ENCODE measurements around the gene PCDHA6. TPM values are rescaled to one million over a fixed set of nuclear protein-coding genes. Genes with fewer than 3 reads are reported as not detected.
"Not testable (repeated sequence)": the region's sequence is repeated elsewhere in the genome, so short reads cannot be mapped to it uniquely, and the experiment has no call there.

Gene PCDHA6
- total and polyA plus RNA-seq, 2 experiments from 2014 or later, result 0.22 TPM; not detected in 1

DNA sequence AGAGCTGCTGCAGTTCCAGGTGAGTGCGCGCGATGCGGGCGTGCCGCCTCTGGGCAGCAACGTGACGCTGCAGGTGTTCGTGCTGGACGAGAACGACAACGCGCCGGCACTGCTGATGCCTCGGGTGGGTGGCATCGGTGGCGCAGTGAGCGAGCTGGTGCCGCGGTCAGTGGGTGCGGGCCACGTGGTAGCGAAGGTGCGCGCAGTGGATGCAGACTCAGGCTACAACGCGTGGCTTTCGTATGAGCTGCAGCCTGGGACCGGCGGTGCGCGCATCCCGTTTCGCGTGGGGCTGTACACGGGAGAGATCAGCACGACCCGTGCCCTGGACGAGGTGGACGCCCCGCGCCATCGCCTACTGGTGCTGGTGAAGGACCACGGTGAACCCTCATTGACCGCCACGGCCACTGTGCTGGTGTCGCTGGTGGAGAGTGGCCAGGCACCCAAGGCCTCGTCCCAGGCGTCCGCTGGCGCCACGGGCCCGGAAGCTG is 24.9 kb upstream of the PCDHA6 start:
- Histone ChIP-seq H3K9ac (no peak overlapping the region), H3K79me2 (ENCODE audit: insufficient read depth) (no peaks in the 10 kb centered on the region), H4K20me1 (ENCODE audit: insufficient read depth) (no peaks in the 10 kb centered on the region), H3K27me3 (replicated peaks; ENCODE audit: insufficient read depth) (no peaks in the 10 kb centered on the region), H3K27ac (no peak overlapping the region), H3K4me1 (ENCODE audit: insufficient read depth) (no peaks in the 10 kb centered on the region), H3K36me3 (ENCODE audit: low read depth) (no peaks in the 10 kb centered on the region), H3K9me3 (ENCODE audit: low read depth) (no peaks in the 10 kb centered on the region), H3K4me2 (ENCODE audit: unreplicated experiment) (no peak overlapping the region), H3K9me2 (ENCODE audit: insufficient read depth) (no peaks in the 10 kb centered on the region), H3F3A (ENCODE audit: insufficient read depth) (no peaks in the 10 kb centered on the region), H3K4me3 (no peak overlapping the region), H2AFZ (no peak overlapping the region)
- in situ Hi-C loops (cut with MboI), result no loop called here
- no peak for DNase-seq
- WGBS, 2 experiments (ENCODE audit: low coverage in 1 of 2, low lambda C conversion rate in 2 of 2, missing lambda C conversion rate in 2 of 2), result 46 to 50% methylated on average over 39 to 53 of the region's 53 CpGs
- TF ChIP-seq EZH2 (IDR thresholded peaks at IDR 0.05; ENCODE audit: insufficient read depth, poor library complexity, severe bottlenecking), result no peak
- no peak for TF ChIP-seq EZH2phosphoT487 (IDR thresholded peaks at IDR 0.05; ENCODE audit: insufficient read depth, low read depth)

GRCh38 chr5:140806834-140807775 is 20.7 kb upstream of the PCDHA6 start, which contains the start of gene PCDHA4:
Gene PCDHA4, plus strand, starts transcription at chr5:140807068.
- Histone ChIP-seq H3K9me2 (ENCODE audit: insufficient read depth) (no peaks in the 10 kb centered on the region), H2AFZ (no peak within 1 kb of the TSS), H3K27ac (no peak within 1 kb of the TSS), H4K20me1 (ENCODE audit: insufficient read depth) (no peaks in the 10 kb centered on the region), H3K9me3 (ENCODE audit: low read depth) (no peaks in the 10 kb centered on the region), H3K9ac (no peak within 1 kb of the TSS), H3K36me3 (ENCODE audit: low read depth) (no peaks in the 10 kb centered on the region), H3K27me3 (replicated peaks; ENCODE audit: insufficient read depth) (no peaks in the 10 kb centered on the region), H3F3A (ENCODE audit: insufficient read depth) (no peaks in the 10 kb centered on the region), H3K4me3 (no peak within 1 kb of the TSS), H3K4me1 (ENCODE audit: insufficient read depth) (no peaks in the 10 kb centered on the region), H3K4me2 (ENCODE audit: unreplicated experiment) (no peak within 1 kb of the TSS), H3K79me2 (ENCODE audit: insufficient read depth) (no peaks in the 10 kb centered on the region)
- peak; percentile 12 for DNase-seq
- in situ Hi-C loops (cut with MboI), result no loop called here
- WGBS, 2 experiments (ENCODE audit: low coverage in 1 of 2, low lambda C conversion rate in 2 of 2, missing lambda C conversion rate in 2 of 2), result 30 to 31% methylated on average over 40 to 46 of the region's 47 CpGs
- TF ChIP-seq EZH2 (IDR thresholded peaks at IDR 0.05; ENCODE audit: insufficient read depth, poor library complexity, severe bottlenecking) (no peak), EZH2phosphoT487 (IDR thresholded peaks at IDR 0.05; ENCODE audit: insufficient read depth, low read depth) (no peak)

GRCh38 chr5:140808241-140808888 is 19.4 kb upstream of the PCDHA6 start:
- DNase-seq; H3K4me1 ChIP-seq (ENCODE audit: insufficient read depth); H3K9ac ChIP-seq; in situ Hi-C loops (cut with MboI); H3K27ac ChIP-seq; H2AFZ ChIP-seq; H3K4me3 ChIP-seq; H3K4me2 ChIP-seq (ENCODE audit: unreplicated experiment); H3K36me3 ChIP-seq (ENCODE audit: low read depth); H3F3A ChIP-seq (ENCODE audit: insufficient read depth); H3K79me2 ChIP-seq (ENCODE audit: insufficient read depth); H3K9me2 ChIP-seq (ENCODE audit: insufficient read depth); H3K9me3 ChIP-seq (ENCODE audit: low read depth); H3K27me3 ChIP-seq (replicated peaks; ENCODE audit: insufficient read depth); H4K20me1 ChIP-seq (ENCODE audit: insufficient read depth): not testable (repeated sequence)
- WGBS, 2 experiments (ENCODE audit: low coverage in 1 of 2, low lambda C conversion rate in 2 of 2, missing lambda C conversion rate in 2 of 2), result 53 to 59% methylated on average over 45 to 62 of the region's 62 CpGs

DNA sequence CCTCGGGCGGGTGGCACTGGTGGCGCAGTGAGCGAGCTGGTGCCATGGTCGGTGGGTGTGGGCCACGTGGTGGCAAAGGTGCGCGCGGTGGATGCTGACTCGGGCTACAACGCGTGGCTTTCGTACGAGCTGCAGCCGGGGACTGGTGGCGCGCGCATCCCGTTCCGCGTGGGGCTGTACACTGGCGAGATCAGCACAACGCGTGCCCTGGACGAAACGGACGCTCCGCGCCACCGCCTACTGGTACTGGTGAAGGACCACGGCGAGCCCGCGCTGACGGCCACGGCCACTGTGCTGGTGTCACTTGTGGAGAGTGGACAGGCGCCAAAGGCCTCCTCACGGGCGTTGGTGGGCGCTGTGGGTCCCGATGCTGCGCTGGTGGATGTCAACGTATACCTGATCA is 18.9 kb upstream of the PCDHA6 start:
- no peaks in the 10 kb centered on the region for H3K9me2 ChIP-seq (ENCODE audit: insufficient read depth)
- TF ChIP-seq EZH2 (IDR thresholded peaks at IDR 0.05; ENCODE audit: insufficient read depth, poor library complexity, severe bottlenecking) (no peak), EZH2phosphoT487 (IDR thresholded peaks at IDR 0.05; ENCODE audit: insufficient read depth, low read depth) (no peak)
- H2AFZ ChIP-seq, result no peak overlapping the region
- WGBS, 2 experiments (ENCODE audit: low coverage in 1 of 2, low lambda C conversion rate in 2 of 2, missing lambda C conversion rate in 2 of 2), result 41 to 53% methylated on average over 15 to 42 of the region's 43 CpGs
- H3K79me2 ChIP-seq (ENCODE audit: insufficient read depth), result no peaks in the 10 kb centered on the region
- H3K4me2 ChIP-seq (ENCODE audit: unreplicated experiment), result no peak overlapping the region
- H3K4me3 ChIP-seq, result no peak overlapping the region
- H3K27ac ChIP-seq, result no peak overlapping the region
- no peak for DNase-seq
- H3K9me3 ChIP-seq (ENCODE audit: low read depth), result peaks cover 4% of the 10 kb centered on the region
- no peaks in the 10 kb centered on the region for H3F3A ChIP-seq (ENCODE audit: insufficient read depth)
- H3K9ac ChIP-seq, result no peak overlapping the region
- H3K4me1 ChIP-seq (ENCODE audit: insufficient read depth), result no peaks in the 10 kb centered on the region
- H3K36me3 ChIP-seq (ENCODE audit: low read depth), result no peaks in the 10 kb centered on the region
- in situ Hi-C loops (cut with MboI), result no loop called here
- H4K20me1 ChIP-seq (ENCODE audit: insufficient read depth), result no peaks in the 10 kb centered on the region
- no peaks in the 10 kb centered on the region for H3K27me3 ChIP-seq (replicated peaks; ENCODE audit: insufficient read depth)

Data from GM23248 (cell line).